Measurements from ENCODE around the gene UBE2D1. TPM values are rescaled to one million over a fixed set of nuclear protein-coding genes. Genes with fewer than 3 reads are reported as not detected.
A peak's percentile ranks its signal among the peaks of the same experiment; 100 is the strongest.

The UBE2D1 gene
- total RNA-seq, 2 donors from 2014 or later = 3.0 to 7.5 TPM

- DNase-seq = no peak
- no peak overlapping the region for H3K4me3 ChIP-seq
- H3K9me3 ChIP-seq = no peaks in the 10 kb centered on the region
- no peak for TF ChIP-seq POLR2A (IDR thresholded peaks at IDR 0.05)
- TF ChIP-seq CTCF (IDR thresholded peaks at IDR 0.05) = no peak
- intact Hi-C loops (cut with DNase I) = no loop called here
- no peaks in the 10 kb centered on the region for H3K4me1 ChIP-seq
- no peak for ATAC-seq
- H3K27me3 ChIP-seq = no peaks in the 10 kb centered on the region
- H3K36me3 ChIP-seq (replicated peaks in 1 of 2; ENCODE audit: insufficient read depth in 1 of 2, low read depth in 2 of 2) = peaks cover 0 to 5% of the 10 kb centered on the region in 2 donors
- H3K27ac ChIP-seq = no peak overlapping the region
- WGBS, 2 donors = 50 to 64% methylated on average over 1 of the region's 1 CpG
These were observed 65.8 kb downstream of the UBE2D1 start for GRCh38 chr10:58400609-58401008.

DNA sequence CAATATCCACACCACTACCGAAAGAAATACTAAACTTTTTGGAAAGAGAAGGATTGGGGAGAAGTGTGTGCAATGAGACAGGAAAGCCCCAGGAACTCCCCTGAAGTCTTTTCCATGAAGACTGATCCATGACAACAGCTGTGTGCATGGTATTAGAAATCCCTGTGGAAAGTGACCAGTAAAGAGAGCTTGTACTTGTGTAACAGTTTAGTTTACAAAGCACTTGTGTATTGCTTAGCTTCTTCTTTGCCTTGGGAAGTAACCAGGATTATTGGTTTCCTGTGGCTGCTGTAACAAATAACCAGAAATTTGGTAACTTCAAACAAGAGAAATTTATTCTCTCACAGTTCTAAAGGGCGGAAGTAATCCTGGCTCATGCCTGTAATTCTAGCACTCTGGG, 69.2 kb downstream of the UBE2D1 start:
- Histone ChIP-seq H3K27me3 (no peaks in the 10 kb centered on the region), H3K4me1 (no peaks in the 10 kb centered on the region), H3K27ac (no peak overlapping the region), H3K4me3 (no peak overlapping the region), H3K9me3 (no peaks in the 10 kb centered on the region), H3K36me3 (replicated peaks in 1 of 2; ENCODE audit: insufficient read depth in 1 of 2, low read depth in 2 of 2) (no peaks in the 10 kb centered on the region)
- DNase-seq (no peak), ATAC-seq (no peak)
- WGBS, 2 donors = 75 to 86% methylated on average over 2 of the region's 2 CpGs
- TF ChIP-seq POLR2A (IDR thresholded peaks at IDR 0.05) = no peak
- TF ChIP-seq CTCF (IDR thresholded peaks at IDR 0.05) = no peak
- intact Hi-C loops (cut with DNase I) = no loop called here

- DNase-seq = no peak
- ATAC-seq = no peak
- H3K27ac ChIP-seq = no peak overlapping the region
- H3K4me1 ChIP-seq = peaks cover 5% of the 10 kb centered on the region
- TF ChIP-seq CTCF (IDR thresholded peaks at IDR 0.05) (no peak), POLR2A (IDR thresholded peaks at IDR 0.05) (no peak)
- no peaks in the 10 kb centered on the region for H3K36me3 ChIP-seq (replicated peaks in 1 of 2; ENCODE audit: insufficient read depth in 1 of 2, low read depth in 2 of 2)
- intact Hi-C loops (cut with DNase I) = no loop called here
- H3K4me3 ChIP-seq = no peak overlapping the region
- 52 to 74% methylated on average over 4 of the region's 4 CpGs for WGBS, 2 donors
- H3K9me3 ChIP-seq = no peaks in the 10 kb centered on the region
- H3K27me3 ChIP-seq = no peaks in the 10 kb centered on the region
These were observed 75.3 kb downstream of the UBE2D1 start for GRCh38 chr10:58409956-58410610.

GRCh38 chr10:58412502-58412961, 77.7 kb downstream of the UBE2D1 start:
- Histone ChIP-seq H3K9me3 (no peaks in the 10 kb centered on the region), H3K36me3 (replicated peaks in 1 of 2; ENCODE audit: insufficient read depth in 1 of 2, low read depth in 2 of 2) (no peaks in the 10 kb centered on the region), H3K27ac (no peak overlapping the region), H3K4me3 (no peak overlapping the region), H3K27me3 (no peaks in the 10 kb centered on the region), H3K4me1 (peaks cover 13% of the 10 kb centered on the region)
- DNase-seq (no peak), ATAC-seq (no peak)
- intact Hi-C loops (cut with DNase I) = no loop called here
- TF ChIP-seq POLR2A (IDR thresholded peaks at IDR 0.05) = no peak
- WGBS, 2 donors = 36 to 41% methylated on average over 2 of the region's 2 CpGs

DNA sequence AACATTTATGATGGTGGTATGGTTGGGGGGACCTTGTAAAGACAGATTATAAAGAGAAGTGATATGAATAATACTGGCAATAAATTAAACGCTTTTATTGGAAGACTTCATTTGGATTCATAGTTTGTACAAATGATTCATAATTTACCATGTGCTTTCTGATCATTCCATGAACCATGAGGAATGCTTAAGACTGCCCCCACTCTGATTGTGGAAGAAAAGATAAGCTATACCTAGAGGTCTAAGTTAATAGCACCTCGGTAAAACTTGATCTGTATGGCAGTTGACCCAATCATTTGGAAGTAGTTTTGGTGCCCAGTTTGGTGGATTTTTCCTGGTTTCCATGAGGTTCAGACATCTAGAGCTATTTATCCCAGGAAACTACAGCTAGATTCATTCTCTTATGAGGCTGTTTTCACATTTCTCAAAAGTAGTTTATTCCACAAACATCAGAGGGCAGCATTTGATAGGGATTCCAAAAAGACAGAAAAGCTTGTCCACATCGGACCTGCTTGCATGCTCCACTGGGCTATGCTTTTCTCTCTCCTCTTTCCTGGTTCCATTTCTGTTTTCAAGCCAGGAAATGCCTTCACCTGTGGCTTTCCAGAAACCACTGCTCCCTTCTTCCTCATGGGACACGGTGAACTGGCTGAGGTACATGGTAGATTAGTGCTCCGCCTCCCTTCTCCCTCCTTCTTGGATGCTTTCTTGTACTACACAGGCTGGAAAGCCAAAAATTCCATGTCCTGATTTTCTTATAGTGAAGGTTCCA, 79.7 kb downstream of the UBE2D1 start:
- no peaks in the 10 kb centered on the region for H3K27me3 ChIP-seq
- no peak overlapping the region for H3K4me3 ChIP-seq
- peak overlapping the region in 2 of 4 donors; percentile 58 to 62 for H3K27ac ChIP-seq
- ATAC-seq (peak; percentile 77), DNase-seq (peak in 2 of 4 donors; percentile 15 to 39)
- peaks cover 13% of the 10 kb centered on the region for H3K4me1 ChIP-seq
- no peaks in the 10 kb centered on the region for H3K36me3 ChIP-seq (replicated peaks in 1 of 2; ENCODE audit: insufficient read depth in 1 of 2, low read depth in 2 of 2)
- H3K9me3 ChIP-seq = no peaks in the 10 kb centered on the region
- intact Hi-C loops (cut with DNase I) = no loop called here
- TF ChIP-seq POLR2A (IDR thresholded peaks at IDR 0.05) = no peak
- peak in 5 of 7 experiments; percentile 16 to 66 (median 56) for TF ChIP-seq CTCF (IDR thresholded peaks at IDR 0.05)
- WGBS, 2 donors = 28 to 35% methylated on average over 5 of the region's 5 CpGs

Measured in body of pancreas (tissue), 4 donors.